CD4-positive, alpha-beta T cell treated with Interleukin-2 at 100 ng/mL for 4 hours (primary cell): ENCODE results near the gene ZFYVE21.
A peak's percentile ranks its signal among the peaks of the same experiment; 100 is the strongest.
"Not testable (repeated sequence)": the region's sequence is repeated elsewhere in the genome, so short reads cannot be mapped to it uniquely, and the experiment has no call there.

Experiments used
- DNase-seq: peaks from one replicate; pipeline ENCODE4 v3.0.0-alpha.2; 2020; ENCODE audit warnings: low spot score

ZFYVE21 gene

DNA sequence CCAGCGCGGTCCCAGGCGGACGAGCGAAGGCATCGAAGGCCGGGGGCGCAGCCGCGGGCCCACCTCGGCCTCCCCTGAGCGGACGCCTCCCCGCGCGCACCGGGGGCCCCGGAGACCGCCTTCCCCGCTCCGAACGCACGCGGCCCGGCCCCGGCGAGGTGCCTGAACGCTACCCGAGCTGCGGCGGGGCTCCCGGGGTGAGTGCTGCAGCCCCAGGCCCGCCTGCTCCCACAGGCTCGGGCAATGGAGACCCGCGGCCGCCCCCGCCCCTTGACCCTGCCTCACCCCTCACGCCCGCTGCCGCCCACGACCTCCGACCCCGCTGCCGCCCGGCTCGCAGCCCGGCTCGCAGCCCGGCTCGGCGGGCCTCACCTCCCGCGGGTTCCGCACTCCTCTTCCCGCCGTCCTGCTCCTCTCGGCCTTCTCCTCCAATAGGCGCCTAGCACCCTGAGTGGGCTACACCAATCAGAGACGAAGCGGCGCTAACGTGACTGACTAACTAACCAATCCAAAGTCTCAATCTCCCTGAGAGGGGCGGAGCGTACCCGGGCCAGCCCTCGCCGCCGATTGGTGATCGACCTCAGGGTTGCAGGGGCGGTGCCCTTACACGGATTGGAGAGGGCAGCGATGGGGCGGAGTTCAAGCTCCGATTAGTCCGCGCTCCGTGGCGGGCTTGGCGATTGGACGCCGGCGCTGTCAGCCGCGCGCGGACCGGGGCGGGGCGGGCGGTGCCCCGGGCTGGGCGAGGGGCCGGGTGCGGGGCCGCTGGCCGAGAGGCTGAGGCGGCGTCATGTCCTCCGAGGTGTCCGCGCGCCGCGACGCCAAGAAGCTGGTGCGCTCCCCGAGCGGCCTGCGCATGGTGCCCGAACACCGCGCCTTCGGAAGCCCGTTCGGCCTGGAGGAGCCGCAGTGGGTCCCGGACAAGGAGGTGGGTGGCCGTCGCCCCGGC lies at the start of gene ZFYVE21, which contains the start of gene XRCC3:
Gene ZFYVE21, plus strand, starts transcription at position 759 of the 949 bp plus-strand sequence. Its CDS starts 32 bp downstream, at position 791.
Gene XRCC3, minus strand, starts transcription at position 400 of the 949 bp plus-strand sequence. CDS start 4,364 bp downstream, outside the sequence.
- peak; percentile 100 for DNase-seq

GRCh38 chr14:103667671-103668070 lies 47.9 kb upstream of the ZFYVE21 start:
- DNase-seq, result no peak

- no peak for DNase-seq
These were observed 47.5 kb upstream of the ZFYVE21 start for GRCh38 chr14:103668117-103668516.

GRCh38 chr14:103669370-103669769 lies 46.2 kb upstream of the ZFYVE21 start:
- DNase-seq, result no peak

DNA sequence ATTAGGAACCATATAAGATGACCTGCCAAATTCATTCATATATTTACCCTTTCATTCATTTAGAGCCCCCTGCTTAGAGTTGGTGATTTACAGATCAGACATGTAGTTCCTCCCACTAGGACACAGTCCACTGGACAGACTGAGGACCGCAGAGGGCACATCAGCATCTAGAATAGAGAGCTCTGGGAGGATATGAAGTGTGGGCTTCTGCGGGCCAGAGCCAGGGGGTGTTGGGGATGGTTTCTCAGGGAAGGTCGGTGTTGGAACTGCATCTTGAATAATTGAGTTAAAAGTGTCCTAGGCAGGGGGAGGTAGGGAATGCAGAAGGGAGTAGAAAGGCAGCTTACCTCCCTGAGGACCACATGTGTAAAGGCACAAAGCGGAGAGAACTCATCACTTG lies 43.7 kb upstream of the ZFYVE21 start:
- no peak for DNase-seq

DNA sequence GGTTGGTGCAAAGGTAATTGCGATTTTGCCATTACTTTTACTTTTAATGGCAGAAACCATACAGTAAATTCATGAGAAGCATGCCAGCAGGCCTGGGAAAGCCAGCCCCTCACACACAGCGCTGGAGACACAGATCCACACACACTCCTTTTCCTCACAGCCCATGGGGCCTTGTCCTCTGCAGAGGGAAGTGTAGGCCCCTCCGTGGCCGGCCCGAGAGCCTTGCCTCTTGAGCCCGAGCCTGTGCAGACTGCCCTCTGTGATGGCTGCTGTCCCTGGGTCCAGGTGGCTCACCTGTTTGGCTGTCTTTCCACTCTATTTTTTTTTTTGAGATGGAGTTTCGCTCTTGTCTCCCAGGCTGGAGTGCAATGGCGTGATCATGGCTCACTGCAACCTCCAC lies 39.7 kb upstream of the ZFYVE21 start:
- no peak for DNase-seq

GRCh38 chr14:103676881-103677675 lies 38.5 kb upstream of the ZFYVE21 start:
- no peak for DNase-seq

DNA sequence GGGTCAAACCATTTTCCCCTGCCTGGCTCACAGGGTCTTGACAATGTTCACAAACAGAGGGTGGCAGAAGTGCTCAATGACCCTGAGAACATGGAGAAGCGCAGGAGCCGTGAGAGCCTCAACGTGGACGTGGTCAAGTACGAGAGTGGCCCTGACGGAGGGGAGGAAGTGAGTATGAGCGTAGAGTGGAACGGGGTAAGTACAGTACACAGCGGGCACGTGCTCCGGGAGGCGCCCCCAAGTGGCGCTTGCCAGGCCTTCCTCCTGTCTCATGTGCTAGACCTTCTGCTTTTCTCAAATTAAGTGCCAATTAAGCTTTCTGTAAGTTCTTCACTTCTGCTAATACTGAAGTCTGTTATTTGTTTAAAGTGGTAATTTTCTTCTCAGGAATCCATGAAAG lies 36.3 kb upstream of the ZFYVE21 start:
- DNase-seq, result peak; percentile 27

- no peak for DNase-seq
These were observed 34.9 kb upstream of the ZFYVE21 start for GRCh38 chr14:103680491-103681231.

DNA sequence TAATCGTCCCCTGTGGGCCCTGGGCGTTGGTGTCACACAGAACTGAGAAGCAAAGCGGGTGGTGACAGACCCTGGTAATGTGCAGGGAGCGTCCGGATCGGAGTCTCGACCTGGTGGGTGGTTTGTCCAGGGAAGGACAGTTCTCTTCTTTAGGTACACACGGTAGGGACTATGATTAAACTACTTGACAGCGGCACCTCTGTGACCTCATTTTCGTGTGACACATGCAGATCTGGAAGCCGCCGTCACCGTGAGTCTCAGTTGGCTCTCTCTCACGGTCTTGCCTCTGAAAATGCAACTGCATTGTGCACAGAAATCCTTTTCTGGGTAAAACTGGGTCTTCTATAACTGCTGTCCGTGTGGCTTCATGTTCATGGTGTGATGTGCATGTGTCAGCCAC lies 32.5 kb upstream of the ZFYVE21 start:
- DNase-seq, result no peak

DNA sequence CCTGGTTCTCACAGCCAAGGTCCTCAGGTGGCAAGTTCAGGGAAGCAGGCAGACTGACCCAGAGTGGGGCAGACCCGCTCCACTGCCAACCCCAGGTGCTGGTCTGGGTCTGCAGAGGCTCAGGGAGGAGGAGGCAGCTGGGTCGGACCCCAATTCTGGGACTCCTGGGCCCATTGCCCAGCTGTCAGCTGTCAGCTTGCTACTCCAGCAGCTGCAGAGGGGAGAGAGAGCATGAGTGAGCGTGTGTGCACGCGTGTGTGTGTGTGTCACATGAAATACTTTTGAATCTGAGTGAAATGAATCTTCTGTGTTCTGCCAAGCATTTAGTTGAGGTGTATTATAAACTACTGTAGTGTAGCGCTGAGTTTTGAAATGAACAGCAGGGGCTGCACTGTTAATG lies 31.1 kb upstream of the ZFYVE21 start:
- no peak for DNase-seq

GRCh38 chr14:103684871-103685270 lies 30.7 kb upstream of the ZFYVE21 start:
- DNase-seq, result no peak

DNA sequence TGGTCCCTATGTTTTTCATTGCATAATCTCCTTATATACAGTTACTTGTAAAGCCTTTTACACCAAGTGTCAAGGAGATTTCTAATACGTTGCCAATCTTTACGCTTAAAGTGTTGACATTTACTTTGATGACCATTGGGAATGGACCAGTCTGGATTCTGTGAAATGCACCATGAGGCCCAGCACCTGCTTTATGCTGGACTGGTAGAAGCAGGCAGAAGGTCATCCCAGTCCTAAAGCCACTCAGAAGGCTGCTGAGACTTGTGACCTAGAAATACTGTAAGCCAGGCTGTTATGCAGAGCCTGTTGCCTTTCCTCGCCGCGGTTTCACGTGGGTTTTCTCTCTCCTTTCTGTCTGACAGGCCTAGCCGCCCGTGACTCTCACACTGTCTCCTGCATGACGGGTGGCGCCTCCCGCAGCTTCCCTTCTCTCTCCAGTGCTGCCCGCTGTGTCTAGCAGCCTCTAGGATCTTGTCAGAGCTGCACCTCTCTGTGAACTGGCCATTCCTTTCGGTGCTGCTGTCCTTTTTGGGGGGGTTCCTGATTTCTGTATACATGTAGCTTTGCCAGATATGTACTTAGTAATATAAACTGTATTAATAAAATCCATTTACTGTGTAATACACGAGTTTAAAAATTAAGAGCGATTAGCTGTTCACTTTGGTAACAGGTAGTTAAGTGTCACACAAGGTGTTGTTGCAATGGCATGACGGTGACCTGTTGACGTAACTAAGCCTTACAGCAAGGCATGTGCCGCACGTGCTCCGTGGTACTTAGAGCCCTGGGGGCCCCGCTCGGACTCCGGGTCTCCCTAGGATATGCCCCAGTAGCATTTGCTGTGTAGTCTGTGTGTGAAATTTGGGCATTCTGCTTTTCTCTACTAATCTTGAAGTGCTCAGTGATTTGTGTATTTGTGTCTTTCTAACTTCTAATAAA lies 30.1 kb upstream of the ZFYVE21 start:
- no peak for DNase-seq

GRCh38 chr14:103686831-103687485 lies 28.7 kb upstream of the ZFYVE21 start:
- DNase-seq, result no peak

GRCh38 chr14:103687712-103688111 lies 27.9 kb upstream of the ZFYVE21 start:
- no peak for DNase-seq

DNA sequence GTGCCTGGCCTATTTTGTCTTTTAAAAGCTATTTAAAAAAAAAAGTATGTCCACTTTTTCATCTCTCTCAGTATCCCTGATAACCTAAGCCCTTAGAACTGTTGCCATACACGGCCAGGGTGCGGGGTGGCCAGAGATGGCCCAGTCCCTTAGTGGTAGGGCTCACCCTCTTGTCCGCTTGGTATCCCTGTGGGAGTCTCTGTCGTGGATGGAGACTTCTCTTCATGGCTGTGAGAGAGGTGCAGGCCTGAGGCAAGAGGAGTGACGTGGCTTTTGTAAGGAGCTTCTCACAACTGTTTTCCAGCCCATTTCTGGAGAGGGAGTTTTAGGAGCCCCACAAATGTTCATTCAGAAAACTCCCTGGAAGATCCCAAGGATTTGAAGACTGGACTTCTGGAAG lies 27.2 kb upstream of the ZFYVE21 start:
- no peak for DNase-seq

GRCh38 chr14:103688906-103689902 lies 26.4 kb upstream of the ZFYVE21 start:
- DNase-seq, result no peak

- DNase-seq, result no peak
These were observed 25.3 kb upstream of the ZFYVE21 start for GRCh38 chr14:103690332-103690731.

GRCh38 chr14:103691655-103692054 lies 24.0 kb upstream of the ZFYVE21 start:
- not testable (repeated sequence) for DNase-seq
